ENCODE measurements around the gene FRA10AC1.

DNA sequence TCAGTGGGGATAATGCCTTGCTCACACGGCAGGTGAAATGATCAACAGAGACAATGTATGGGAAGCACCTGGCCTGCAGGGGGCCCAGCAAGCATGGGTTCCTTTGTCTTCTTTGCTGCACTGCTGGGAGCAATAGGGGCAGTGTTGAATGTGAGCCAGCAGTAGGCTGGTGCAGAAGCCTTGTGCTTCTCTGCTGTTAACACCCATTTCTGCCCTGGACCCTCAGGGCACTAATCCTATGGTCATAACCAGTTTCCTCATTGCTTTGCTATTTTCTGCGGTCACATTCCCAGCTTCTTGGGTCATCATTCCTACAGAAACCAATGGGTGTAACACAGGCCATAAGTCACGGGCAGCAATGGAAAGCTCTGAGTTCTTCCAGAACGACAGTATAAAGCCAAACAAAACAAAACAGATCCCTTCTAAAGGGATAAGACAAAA is 44.5 kb upstream of the FRA10AC1 start:
- TF ChIP-seq CTCF (IDR thresholded peaks at IDR 0.05; ENCODE audit: low read depth, low read length) (peak; percentile 43; the same call in 1 of the 2 replicates), EZH2phosphoT487 (IDR thresholded peaks at IDR 0.05; ENCODE audit: low read depth) (no peak)

Measured in OCI-LY3 (cell line).